WTC11 (cell line): Measurements from ENCODE around the gene CAPN12. TPM values are rescaled to one million over a fixed set of nuclear protein-coding genes. Genes with fewer than 3 reads are reported as not detected.

Source experiments
- ATAC-seq: fragments of 200-7000 bp; cut with Tn5 transposase; 2 replicates; pipeline ENCODE4 v1.10.0; 2021; ENCODE audit warnings: mild to moderate bottlenecking, moderate library complexity
- CTCF ChIA-PET: fragments of 300-600 bp; sonication (Branson Sonifier 250); formaldehyde crosslinking; loops from one replicate; lab custom pipeline; 2021; ENCODE audit warnings: antibody characterized with exemption; lab: Charles Lee
- POLR2A ChIA-PET: fragments of 350-600 bp; sonication (Branson Sonifier 250); formaldehyde crosslinking; loops from one replicate; lab custom pipeline; 2021; ENCODE audit warnings: antibody characterized with exemption; lab: Charles Lee
- DNase-seq: peaks from one replicate; pipeline ENCODE4 v3.0.0; 2021; ENCODE audit warnings: low spot score
- H3K27ac Mint-ChIP-seq: 2 replicates; pipeline ENCODE4 v1.8.0; 2021; ENCODE audit warnings: mixed read lengths
- H3K27me3 Mint-ChIP-seq: 2 replicates; pipeline ENCODE4 v1.8.0; 2021; ENCODE audit warnings: low read depth, mild to moderate bottlenecking, moderate library complexity, mixed read lengths
- H3K36me3 Mint-ChIP-seq: 2 replicates; pipeline ENCODE4 v1.8.0; 2021; ENCODE audit warnings: mixed read lengths
- H3K4me1 Mint-ChIP-seq: 2 replicates; pipeline ENCODE4 v1.8.0; 2022; ENCODE audit warnings: mixed read lengths
- H3K4me3 Mint-ChIP-seq: 2 replicates; pipeline ENCODE4 v1.8.0; 2021; ENCODE audit warnings: mild to moderate bottlenecking, moderate library complexity, mixed read lengths
- H3K9me3 Mint-ChIP-seq: 2 replicates; pipeline ENCODE4 v1.8.0; 2021; ENCODE audit warnings: mixed read lengths
- CREB1 ChIP-seq: sonication (generic); formaldehyde crosslinking; IDR thresholded peaks from 2 replicates; pipeline ENCODE4 v1.8.0; 2023; ENCODE audit warnings: mild to moderate bottlenecking, missing genetic modification reagents
- FOXJ3 ChIP-seq: sonication (generic); formaldehyde crosslinking; IDR thresholded peaks from 2 replicates; pipeline ENCODE4 v1.9.0; 2021; ENCODE audit warnings: missing genetic modification reagents, mild to moderate bottlenecking, borderline replicate concordance
- GTF2I ChIP-seq: fragments of 250-450 bp; sonication (Bioruptor Pico); conservative IDR thresholded peaks from 2 replicates; pipeline ENCODE4 v1.4.0; 2021; ENCODE audit warnings: mild to moderate bottlenecking
- JUN ChIP-seq: sonication (generic); formaldehyde crosslinking; IDR thresholded peaks from 2 replicates; pipeline ENCODE4 v1.8.0; 2023; ENCODE audit warnings: mild to moderate bottlenecking, missing genetic modification reagents
- KAT7 ChIP-seq: sonication (generic); formaldehyde crosslinking; IDR thresholded peaks from 2 replicates; pipeline ENCODE4 v1.8.1; 2023; ENCODE audit warnings: missing genetic modification reagents, mild to moderate bottlenecking, borderline replicate concordance
- MXD4 ChIP-seq: fragments of 250-450 bp; sonication (Bioruptor Pico); IDR thresholded peaks from 2 replicates; pipeline ENCODE4 v1.8.0; 2021; ENCODE audit warnings: mild to moderate bottlenecking, moderate library complexity, borderline replicate concordance
- NFYB ChIP-seq: sonication (generic); formaldehyde crosslinking; conservative IDR thresholded peaks from 2 replicates; pipeline ENCODE4 v1.8.0; 2022; ENCODE audit warnings: low read depth, missing genetic modification reagents
- NR3C1 ChIP-seq: sonication (generic); formaldehyde crosslinking; conservative IDR thresholded peaks from 2 replicates; pipeline ENCODE4 v1.8.1; 2023; ENCODE audit warnings: low read depth, mild to moderate bottlenecking, missing genetic modification reagents
- RELA ChIP-seq: sonication (generic); formaldehyde crosslinking; IDR thresholded peaks from 2 replicates; pipeline ENCODE4 v1.8.1; 2022; ENCODE audit warnings: missing genetic modification reagents, mild to moderate bottlenecking, borderline replicate concordance
- ZBTB21 ChIP-seq: sonication (generic); formaldehyde crosslinking; IDR thresholded peaks from 2 replicates; pipeline ENCODE4 v1.8.1; 2023; ENCODE audit warnings: mild to moderate bottlenecking, missing genetic modification reagents, borderline replicate concordance
- ZNF121 ChIP-seq: sonication (generic); formaldehyde crosslinking; IDR thresholded peaks from 2 replicates; pipeline ENCODE4 v1.8.0; 2023; ENCODE audit warnings: missing genetic modification reagents
- total RNA-seq: library from RNA; stranded (reverse); gene quantifications from 3 replicates; pipeline ENCODE4 v1.2.3, GENCODE V29; 2021
- TF ChIP-seq, protein P1 (sequence below): fragments of 250-450 bp; sonication (Bioruptor Pico); IDR thresholded peaks from 2 replicates; pipeline ENCODE4 v1.9.0; 2021; ENCODE audit warnings: mild to moderate bottlenecking, borderline replicate concordance
- TF ChIP-seq, protein P2 (sequence below): sonication (generic); formaldehyde crosslinking; IDR thresholded peaks from 2 replicates; pipeline ENCODE4 v1.8.1; 2023; ENCODE audit warnings: mild to moderate bottlenecking, missing genetic modification reagents
- TF ChIP-seq, protein P3 (sequence below): sonication (generic); formaldehyde crosslinking; IDR thresholded peaks from 2 replicates; pipeline ENCODE4 v1.8.0; 2022; ENCODE audit warnings: mild to moderate bottlenecking, missing genetic modification reagents
- TF ChIP-seq, protein P4 (sequence below): sonication (generic); formaldehyde crosslinking; IDR thresholded peaks from 2 replicates; pipeline ENCODE4 v1.8.0; 2022; ENCODE audit warnings: mild to moderate bottlenecking, missing genetic modification reagents
- TF ChIP-seq, protein P5 (sequence below): sonication (generic); formaldehyde crosslinking; conservative IDR thresholded peaks from 2 replicates; pipeline ENCODE4 v1.8.1; 2023; ENCODE audit warnings: mild to moderate bottlenecking, low read depth, missing genetic modification reagents, moderate library complexity
- TF ChIP-seq, protein P6 (sequence below): sonication (generic); formaldehyde crosslinking; conservative IDR thresholded peaks from 2 replicates; pipeline ENCODE4 v1.8.1; 2022; ENCODE audit warnings: mild to moderate bottlenecking, missing genetic modification reagents
- TF ChIP-seq, protein P7 (sequence below): sonication (generic); formaldehyde crosslinking; IDR thresholded peaks from 2 replicates; pipeline ENCODE4 v1.8.1; 2022; ENCODE audit warnings: mild to moderate bottlenecking, moderate library complexity, missing genetic modification reagents
- TF ChIP-seq, protein P8 (sequence below): sonication (generic); formaldehyde crosslinking; IDR thresholded peaks from 2 replicates; pipeline ENCODE4 v1.8.0; 2023; ENCODE audit warnings: missing genetic modification reagents, mild to moderate bottlenecking, borderline replicate concordance

The CAPN12 gene
- total RNA-seq, 1 experiment from 2014 or later, result 9.6 TPM

DNA sequence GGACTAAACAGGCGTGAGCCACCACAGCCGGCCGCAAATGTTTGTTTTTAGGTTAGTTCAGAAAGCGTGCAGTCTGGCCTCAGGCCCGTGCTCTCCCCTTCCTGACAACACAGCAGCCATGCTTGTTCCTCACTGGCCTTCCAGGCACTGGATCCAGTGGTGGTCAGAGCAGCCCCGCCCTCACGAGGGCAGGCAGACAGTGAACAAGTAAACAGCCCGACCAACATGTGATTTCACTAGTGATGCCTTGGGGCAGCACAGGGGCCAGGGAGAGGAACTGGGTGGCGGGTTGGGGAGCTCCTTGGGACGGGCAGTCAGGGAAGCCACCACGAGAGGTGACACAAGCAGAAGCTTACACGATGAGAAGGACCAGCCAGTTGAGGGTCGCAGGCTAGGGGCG lies 40.8 kb downstream of the CAPN12 start (continued):
- TF ChIP-seq NFYB (CRISPR knock-in tag) (no peak), ZNF121 (CRISPR knock-in tag) (no peak), JUN (CRISPR knock-in tag) (no peak)
- TF ChIP-seq, protein P1, sequence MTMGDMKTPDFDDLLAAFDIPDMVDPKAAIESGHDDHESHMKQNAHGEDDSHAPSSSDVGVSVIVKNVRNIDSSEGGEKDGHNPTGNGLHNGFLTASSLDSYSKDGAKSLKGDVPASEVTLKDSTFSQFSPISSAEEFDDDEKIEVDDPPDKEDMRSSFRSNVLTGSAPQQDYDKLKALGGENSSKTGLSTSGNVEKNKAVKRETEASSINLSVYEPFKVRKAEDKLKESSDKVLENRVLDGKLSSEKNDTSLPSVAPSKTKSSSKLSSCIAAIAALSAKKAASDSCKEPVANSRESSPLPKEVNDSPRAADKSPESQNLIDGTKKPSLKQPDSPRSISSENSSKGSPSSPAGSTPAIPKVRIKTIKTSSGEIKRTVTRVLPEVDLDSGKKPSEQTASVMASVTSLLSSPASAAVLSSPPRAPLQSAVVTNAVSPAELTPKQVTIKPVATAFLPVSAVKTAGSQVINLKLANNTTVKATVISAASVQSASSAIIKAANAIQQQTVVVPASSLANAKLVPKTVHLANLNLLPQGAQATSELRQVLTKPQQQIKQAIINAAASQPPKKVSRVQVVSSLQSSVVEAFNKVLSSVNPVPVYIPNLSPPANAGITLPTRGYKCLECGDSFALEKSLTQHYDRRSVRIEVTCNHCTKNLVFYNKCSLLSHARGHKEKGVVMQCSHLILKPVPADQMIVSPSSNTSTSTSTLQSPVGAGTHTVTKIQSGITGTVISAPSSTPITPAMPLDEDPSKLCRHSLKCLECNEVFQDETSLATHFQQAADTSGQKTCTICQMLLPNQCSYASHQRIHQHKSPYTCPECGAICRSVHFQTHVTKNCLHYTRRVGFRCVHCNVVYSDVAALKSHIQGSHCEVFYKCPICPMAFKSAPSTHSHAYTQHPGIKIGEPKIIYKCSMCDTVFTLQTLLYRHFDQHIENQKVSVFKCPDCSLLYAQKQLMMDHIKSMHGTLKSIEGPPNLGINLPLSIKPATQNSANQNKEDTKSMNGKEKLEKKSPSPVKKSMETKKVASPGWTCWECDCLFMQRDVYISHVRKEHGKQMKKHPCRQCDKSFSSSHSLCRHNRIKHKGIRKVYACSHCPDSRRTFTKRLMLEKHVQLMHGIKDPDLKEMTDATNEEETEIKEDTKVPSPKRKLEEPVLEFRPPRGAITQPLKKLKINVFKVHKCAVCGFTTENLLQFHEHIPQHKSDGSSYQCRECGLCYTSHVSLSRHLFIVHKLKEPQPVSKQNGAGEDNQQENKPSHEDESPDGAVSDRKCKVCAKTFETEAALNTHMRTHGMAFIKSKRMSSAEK (CRISPR knock-in tag), result no peak
- TF ChIP-seq, protein P2, sequence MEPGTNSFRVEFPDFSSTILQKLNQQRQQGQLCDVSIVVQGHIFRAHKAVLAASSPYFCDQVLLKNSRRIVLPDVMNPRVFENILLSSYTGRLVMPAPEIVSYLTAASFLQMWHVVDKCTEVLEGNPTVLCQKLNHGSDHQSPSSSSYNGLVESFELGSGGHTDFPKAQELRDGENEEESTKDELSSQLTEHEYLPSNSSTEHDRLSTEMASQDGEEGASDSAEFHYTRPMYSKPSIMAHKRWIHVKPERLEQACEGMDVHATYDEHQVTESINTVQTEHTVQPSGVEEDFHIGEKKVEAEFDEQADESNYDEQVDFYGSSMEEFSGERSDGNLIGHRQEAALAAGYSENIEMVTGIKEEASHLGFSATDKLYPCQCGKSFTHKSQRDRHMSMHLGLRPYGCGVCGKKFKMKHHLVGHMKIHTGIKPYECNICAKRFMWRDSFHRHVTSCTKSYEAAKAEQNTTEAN (CRISPR knock-in tag), result no peak

DNA sequence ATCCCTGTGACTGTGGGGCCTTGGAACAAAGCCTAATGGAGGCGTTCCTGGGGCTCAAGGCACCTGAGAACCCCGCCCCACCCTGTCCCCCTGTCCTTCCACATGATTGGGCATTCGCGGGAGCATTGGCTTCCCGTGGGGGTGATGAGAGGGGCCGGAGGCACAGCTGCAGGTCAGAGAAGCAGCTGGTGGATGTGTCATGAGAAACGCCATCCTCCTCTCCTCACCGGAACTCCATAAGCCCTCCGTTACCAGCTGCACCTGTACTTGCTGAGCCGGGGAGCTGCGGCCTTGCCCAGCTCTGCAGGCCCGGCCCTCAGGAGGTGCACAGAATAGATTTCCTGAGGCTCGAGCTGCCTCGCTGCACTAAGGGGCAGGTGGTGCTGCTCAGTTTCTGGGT lies 42.0 kb downstream of the CAPN12 start:
- H3K27ac Mint-ChIP-seq, result no peak overlapping the region; the same call in 1 of the 2 replicates
- no peak for TF ChIP-seq NR3C1 (CRISPR knock-in tag)
- TF ChIP-seq KAT7, result no peak
- no peak for TF ChIP-seq CREB1
- TF ChIP-seq, protein P3, sequence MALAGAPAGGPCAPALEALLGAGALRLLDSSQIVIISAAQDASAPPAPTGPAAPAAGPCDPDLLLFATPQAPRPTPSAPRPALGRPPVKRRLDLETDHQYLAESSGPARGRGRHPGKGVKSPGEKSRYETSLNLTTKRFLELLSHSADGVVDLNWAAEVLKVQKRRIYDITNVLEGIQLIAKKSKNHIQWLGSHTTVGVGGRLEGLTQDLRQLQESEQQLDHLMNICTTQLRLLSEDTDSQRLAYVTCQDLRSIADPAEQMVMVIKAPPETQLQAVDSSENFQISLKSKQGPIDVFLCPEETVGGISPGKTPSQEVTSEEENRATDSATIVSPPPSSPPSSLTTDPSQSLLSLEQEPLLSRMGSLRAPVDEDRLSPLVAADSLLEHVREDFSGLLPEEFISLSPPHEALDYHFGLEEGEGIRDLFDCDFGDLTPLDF, result no peak
- TF ChIP-seq, protein P4, sequence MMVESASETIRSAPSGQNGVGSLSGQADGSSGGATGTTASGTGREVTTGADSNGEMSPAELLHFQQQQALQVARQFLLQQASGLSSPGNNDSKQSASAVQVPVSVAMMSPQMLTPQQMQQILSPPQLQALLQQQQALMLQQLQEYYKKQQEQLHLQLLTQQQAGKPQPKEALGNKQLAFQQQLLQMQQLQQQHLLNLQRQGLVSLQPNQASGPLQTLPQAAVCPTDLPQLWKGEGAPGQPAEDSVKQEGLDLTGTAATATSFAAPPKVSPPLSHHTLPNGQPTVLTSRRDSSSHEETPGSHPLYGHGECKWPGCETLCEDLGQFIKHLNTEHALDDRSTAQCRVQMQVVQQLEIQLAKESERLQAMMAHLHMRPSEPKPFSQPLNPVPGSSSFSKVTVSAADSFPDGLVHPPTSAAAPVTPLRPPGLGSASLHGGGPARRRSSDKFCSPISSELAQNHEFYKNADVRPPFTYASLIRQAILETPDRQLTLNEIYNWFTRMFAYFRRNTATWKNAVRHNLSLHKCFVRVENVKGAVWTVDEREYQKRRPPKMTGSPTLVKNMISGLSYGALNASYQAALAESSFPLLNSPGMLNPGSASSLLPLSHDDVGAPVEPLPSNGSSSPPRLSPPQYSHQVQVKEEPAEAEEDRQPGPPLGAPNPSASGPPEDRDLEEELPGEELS (CRISPR knock-in tag), result no peak
- TF ChIP-seq, protein P5, sequence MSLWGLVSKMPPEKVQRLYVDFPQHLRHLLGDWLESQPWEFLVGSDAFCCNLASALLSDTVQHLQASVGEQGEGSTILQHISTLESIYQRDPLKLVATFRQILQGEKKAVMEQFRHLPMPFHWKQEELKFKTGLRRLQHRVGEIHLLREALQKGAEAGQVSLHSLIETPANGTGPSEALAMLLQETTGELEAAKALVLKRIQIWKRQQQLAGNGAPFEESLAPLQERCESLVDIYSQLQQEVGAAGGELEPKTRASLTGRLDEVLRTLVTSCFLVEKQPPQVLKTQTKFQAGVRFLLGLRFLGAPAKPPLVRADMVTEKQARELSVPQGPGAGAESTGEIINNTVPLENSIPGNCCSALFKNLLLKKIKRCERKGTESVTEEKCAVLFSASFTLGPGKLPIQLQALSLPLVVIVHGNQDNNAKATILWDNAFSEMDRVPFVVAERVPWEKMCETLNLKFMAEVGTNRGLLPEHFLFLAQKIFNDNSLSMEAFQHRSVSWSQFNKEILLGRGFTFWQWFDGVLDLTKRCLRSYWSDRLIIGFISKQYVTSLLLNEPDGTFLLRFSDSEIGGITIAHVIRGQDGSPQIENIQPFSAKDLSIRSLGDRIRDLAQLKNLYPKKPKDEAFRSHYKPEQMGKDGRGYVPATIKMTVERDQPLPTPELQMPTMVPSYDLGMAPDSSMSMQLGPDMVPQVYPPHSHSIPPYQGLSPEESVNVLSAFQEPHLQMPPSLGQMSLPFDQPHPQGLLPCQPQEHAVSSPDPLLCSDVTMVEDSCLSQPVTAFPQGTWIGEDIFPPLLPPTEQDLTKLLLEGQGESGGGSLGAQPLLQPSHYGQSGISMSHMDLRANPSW (CRISPR knock-in tag), result no peak
- no peak for TF ChIP-seq GTF2I (CRISPR knock-in tag)
- TF ChIP-seq, protein P6, sequence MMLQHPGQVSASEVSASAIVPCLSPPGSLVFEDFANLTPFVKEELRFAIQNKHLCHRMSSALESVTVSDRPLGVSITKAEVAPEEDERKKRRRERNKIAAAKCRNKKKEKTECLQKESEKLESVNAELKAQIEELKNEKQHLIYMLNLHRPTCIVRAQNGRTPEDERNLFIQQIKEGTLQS, result no peak
- TF ChIP-seq RELA (CRISPR knock-in tag), result no peak
- TF ChIP-seq, protein P7, sequence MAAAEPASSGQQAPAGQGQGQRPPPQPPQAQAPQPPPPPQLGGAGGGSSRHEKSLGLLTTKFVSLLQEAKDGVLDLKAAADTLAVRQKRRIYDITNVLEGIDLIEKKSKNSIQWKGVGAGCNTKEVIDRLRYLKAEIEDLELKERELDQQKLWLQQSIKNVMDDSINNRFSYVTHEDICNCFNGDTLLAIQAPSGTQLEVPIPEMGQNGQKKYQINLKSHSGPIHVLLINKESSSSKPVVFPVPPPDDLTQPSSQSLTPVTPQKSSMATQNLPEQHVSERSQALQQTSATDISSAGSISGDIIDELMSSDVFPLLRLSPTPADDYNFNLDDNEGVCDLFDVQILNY (CRISPR knock-in tag), result no peak
- TF ChIP-seq FOXJ3 (CRISPR knock-in tag), result no peak
- no peak for TF ChIP-seq ZBTB21 (CRISPR knock-in tag)
- TF ChIP-seq MXD4, result no peak
- TF ChIP-seq, protein P8, sequence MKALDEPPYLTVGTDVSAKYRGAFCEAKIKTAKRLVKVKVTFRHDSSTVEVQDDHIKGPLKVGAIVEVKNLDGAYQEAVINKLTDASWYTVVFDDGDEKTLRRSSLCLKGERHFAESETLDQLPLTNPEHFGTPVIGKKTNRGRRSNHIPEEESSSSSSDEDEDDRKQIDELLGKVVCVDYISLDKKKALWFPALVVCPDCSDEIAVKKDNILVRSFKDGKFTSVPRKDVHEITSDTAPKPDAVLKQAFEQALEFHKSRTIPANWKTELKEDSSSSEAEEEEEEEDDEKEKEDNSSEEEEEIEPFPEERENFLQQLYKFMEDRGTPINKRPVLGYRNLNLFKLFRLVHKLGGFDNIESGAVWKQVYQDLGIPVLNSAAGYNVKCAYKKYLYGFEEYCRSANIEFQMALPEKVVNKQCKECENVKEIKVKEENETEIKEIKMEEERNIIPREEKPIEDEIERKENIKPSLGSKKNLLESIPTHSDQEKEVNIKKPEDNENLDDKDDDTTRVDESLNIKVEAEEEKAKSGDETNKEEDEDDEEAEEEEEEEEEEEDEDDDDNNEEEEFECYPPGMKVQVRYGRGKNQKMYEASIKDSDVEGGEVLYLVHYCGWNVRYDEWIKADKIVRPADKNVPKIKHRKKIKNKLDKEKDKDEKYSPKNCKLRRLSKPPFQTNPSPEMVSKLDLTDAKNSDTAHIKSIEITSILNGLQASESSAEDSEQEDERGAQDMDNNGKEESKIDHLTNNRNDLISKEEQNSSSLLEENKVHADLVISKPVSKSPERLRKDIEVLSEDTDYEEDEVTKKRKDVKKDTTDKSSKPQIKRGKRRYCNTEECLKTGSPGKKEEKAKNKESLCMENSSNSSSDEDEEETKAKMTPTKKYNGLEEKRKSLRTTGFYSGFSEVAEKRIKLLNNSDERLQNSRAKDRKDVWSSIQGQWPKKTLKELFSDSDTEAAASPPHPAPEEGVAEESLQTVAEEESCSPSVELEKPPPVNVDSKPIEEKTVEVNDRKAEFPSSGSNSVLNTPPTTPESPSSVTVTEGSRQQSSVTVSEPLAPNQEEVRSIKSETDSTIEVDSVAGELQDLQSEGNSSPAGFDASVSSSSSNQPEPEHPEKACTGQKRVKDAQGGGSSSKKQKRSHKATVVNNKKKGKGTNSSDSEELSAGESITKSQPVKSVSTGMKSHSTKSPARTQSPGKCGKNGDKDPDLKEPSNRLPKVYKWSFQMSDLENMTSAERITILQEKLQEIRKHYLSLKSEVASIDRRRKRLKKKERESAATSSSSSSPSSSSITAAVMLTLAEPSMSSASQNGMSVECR, result no peak

More for the DNA sequence above, 42.0 kb downstream of the CAPN12 start:
- ChIA-PET POLR2A (no interaction called here), CTCF (interaction anchor here (0.6 to 1.7 kb wide), 3 partner anchors 65 to 85 kb away, joined by 3 to 8 read pairs (median 7); no protein-coding TSS in a partner anchor)
- Mint-ChIP-seq H3K9me3 (no peaks in the 10 kb centered on the region), H3K27me3 (no peaks in the 10 kb centered on the region), H3K4me3 (no peak overlapping the region), H3K36me3 (peaks cover 45% of the 10 kb centered on the region), H3K4me1 (peaks cover 17% of the 10 kb centered on the region)
- DNase-seq (no peak), ATAC-seq (no peak)
